ENCODE data around the gene TTLL9. TPM values are rescaled to one million over a fixed set of nuclear protein-coding genes. Genes with fewer than 3 reads are reported as not detected.
"Not testable (repeated sequence)": the region's sequence is repeated elsewhere in the genome, so short reads cannot be mapped to it uniquely, and the experiment has no call there.

The TTLL9 gene
- total RNA-seq, 4 donors from 2014 or later, result 0.09 to 0.38 TPM; not detected in 2

GRCh38 chr20:31927627-31928159 is 57.3 kb downstream of the TTLL9 start:
- H3K36me3 ChIP-seq, result no peaks in the 10 kb centered on the region
- peaks cover 0 to 37% (median 0%) of the 10 kb centered on the region in 4 donors for H3K27me3 ChIP-seq
- H3K27ac ChIP-seq, result no peak overlapping the region
- no peak overlapping the region for H3K4me3 ChIP-seq
- intact Hi-C loops (cut with DNase I), result no loop called here
- 56 to 57% methylated on average over 8 of the region's 8 CpGs for WGBS, 2 donors
- no peak for TF ChIP-seq POLR2A (IDR thresholded peaks at IDR 0.05)
- no peaks in the 10 kb centered on the region for H3K9me3 ChIP-seq
- DNase-seq, result no peak
- H3K4me1 ChIP-seq, result no peaks in the 10 kb centered on the region

- DNase-seq; H3K9me3 ChIP-seq; intact Hi-C loops (cut with DNase I); H3K36me3 ChIP-seq; H3K4me3 ChIP-seq; H3K27ac ChIP-seq: not testable (repeated sequence)
- peaks cover 0 to 29% (median 0%) of the 10 kb centered on the region in 4 donors for H3K27me3 ChIP-seq
- WGBS, 2 donors, result 51 to 67% methylated on average over 4 of the region's 4 CpGs
- peaks cover 0 to 12% (median 3%) of the 10 kb centered on the region in 3 donors for H3K4me1 ChIP-seq
These were observed 59.2 kb downstream of the TTLL9 start for GRCh38 chr20:31929631-31930030.

GRCh38 chr20:31930779-31931178 is 60.3 kb downstream of the TTLL9 start:
- whole genome bisulfite sequencing, 2 donors, result 33 to 39% methylated on average over 4 to 5 of the region's 5 CpGs
- intact Hi-C loops (cut with DNase I), result no loop called here
- no peak for DNase-seq
- no peak overlapping the region for H3K4me3 ChIP-seq
- no peaks in the 10 kb centered on the region for H3K36me3 ChIP-seq
- TF ChIP-seq CTCF (IDR thresholded peaks at IDR 0.05) (no peak), POLR2A (IDR thresholded peaks at IDR 0.05) (no peak)
- peaks cover 0 to 12% (median 3%) of the 10 kb centered on the region in 3 donors for H3K4me1 ChIP-seq
- H3K27me3 ChIP-seq, result peaks cover 0 to 17% (median 0%) of the 10 kb centered on the region in 4 donors
- no peak overlapping the region for H3K27ac ChIP-seq
- no peaks in the 10 kb centered on the region for H3K9me3 ChIP-seq

- intact Hi-C loops (cut with DNase I), result no loop called here
- DNase-seq, result no peak
- Histone ChIP-seq H3K4me3 (no peak overlapping the region), H3K4me1 (peaks cover 0 to 12% (median 3%) of the 10 kb centered on the region in 3 donors), H3K27ac (no peak overlapping the region), H3K9me3 (no peaks in the 10 kb centered on the region), H3K27me3 (no peaks in the 10 kb centered on the region), H3K36me3 (no peaks in the 10 kb centered on the region)
- WGBS, 2 donors, result 46 to 69% methylated on average over 5 to 10 of the region's 10 CpGs
- TF ChIP-seq CTCF (IDR thresholded peaks at IDR 0.05), result no peak
- no peak for TF ChIP-seq POLR2A (IDR thresholded peaks at IDR 0.05)
These were observed 63.3 kb downstream of the TTLL9 start for GRCh38 chr20:31933698-31934097.

GRCh38 chr20:31934491-31934890 is 64.1 kb downstream of the TTLL9 start:
- H3K36me3 ChIP-seq, result no peaks in the 10 kb centered on the region
- no peaks in the 10 kb centered on the region for H3K9me3 ChIP-seq
- 89 to 96% methylated on average over 3 to 14 of the region's 14 CpGs for WGBS, 2 donors
- no peak for DNase-seq
- no peak overlapping the region for H3K4me3 ChIP-seq
- intact Hi-C loops (cut with DNase I), result no loop called here
- TF ChIP-seq CTCF (IDR thresholded peaks at IDR 0.05), result no peak
- no peak for TF ChIP-seq POLR2A (IDR thresholded peaks at IDR 0.05)
- H3K27me3 ChIP-seq, result no peaks in the 10 kb centered on the region
- H3K27ac ChIP-seq, result no peak overlapping the region
- H3K4me1 ChIP-seq, result peaks cover 0 to 12% (median 3%) of the 10 kb centered on the region in 3 donors

- peaks cover 0 to 12% (median 3%) of the 10 kb centered on the region in 3 donors for H3K4me1 ChIP-seq
- H3K4me3 ChIP-seq, result no peak overlapping the region
- no peak overlapping the region for H3K27ac ChIP-seq
- H3K36me3 ChIP-seq, result no peaks in the 10 kb centered on the region
- no peaks in the 10 kb centered on the region for H3K9me3 ChIP-seq
- intact Hi-C loops (cut with DNase I), result no loop called here
- DNase-seq, result no peak
- WGBS, 2 donors, result 72 to 83% methylated on average over 4 to 6 of the region's 8 CpGs
- TF ChIP-seq POLR2A (IDR thresholded peaks at IDR 0.05), result no peak
- TF ChIP-seq CTCF (IDR thresholded peaks at IDR 0.05), result no peak
- no peaks in the 10 kb centered on the region for H3K27me3 ChIP-seq
These were observed 64.7 kb downstream of the TTLL9 start for GRCh38 chr20:31934968-31935764.

All from esophagus squamous epithelium (tissue), 5 donors.